GM12891 (cell line): ENCODE measurements around the gene XRCC3.

Experiments used
- PAX5 ChIP-seq: IDR thresholded peaks from 2 replicates; pipeline ENCODE4 v1.6.1; 2011; ENCODE audit warnings: low read length, moderate library complexity, mild to moderate bottlenecking; ENCODE audit not compliant: insufficient read depth, severe bottlenecking
- POLR2A ChIP-seq: IDR thresholded peaks from 2 replicates; pipeline ENCODE4 v1.6.1; 2011; ENCODE audit warnings: low read depth, low read length, control low read depth
- POLR2AphosphoS5 ChIP-seq: IDR thresholded peaks from 2 replicates; pipeline ENCODE4 v1.6.1; 2011; ENCODE audit warnings: low read depth, low read length, control low read depth
- POU2F2 ChIP-seq: IDR thresholded peaks from 2 replicates; pipeline ENCODE4 v1.6.1; 2011; ENCODE audit warnings: low read depth, mild to moderate bottlenecking, control low read depth, low read length, moderate library complexity
- SPI1 ChIP-seq: IDR thresholded peaks from 2 replicates; pipeline ENCODE4 v1.6.1; 2011; ENCODE audit warnings: low read depth, low read length, control low read depth
- TAF1 ChIP-seq: IDR thresholded peaks from 2 replicates; pipeline ENCODE4 v1.6.1; 2011; ENCODE audit warnings: low read depth, low read length, control low read depth

DNA sequence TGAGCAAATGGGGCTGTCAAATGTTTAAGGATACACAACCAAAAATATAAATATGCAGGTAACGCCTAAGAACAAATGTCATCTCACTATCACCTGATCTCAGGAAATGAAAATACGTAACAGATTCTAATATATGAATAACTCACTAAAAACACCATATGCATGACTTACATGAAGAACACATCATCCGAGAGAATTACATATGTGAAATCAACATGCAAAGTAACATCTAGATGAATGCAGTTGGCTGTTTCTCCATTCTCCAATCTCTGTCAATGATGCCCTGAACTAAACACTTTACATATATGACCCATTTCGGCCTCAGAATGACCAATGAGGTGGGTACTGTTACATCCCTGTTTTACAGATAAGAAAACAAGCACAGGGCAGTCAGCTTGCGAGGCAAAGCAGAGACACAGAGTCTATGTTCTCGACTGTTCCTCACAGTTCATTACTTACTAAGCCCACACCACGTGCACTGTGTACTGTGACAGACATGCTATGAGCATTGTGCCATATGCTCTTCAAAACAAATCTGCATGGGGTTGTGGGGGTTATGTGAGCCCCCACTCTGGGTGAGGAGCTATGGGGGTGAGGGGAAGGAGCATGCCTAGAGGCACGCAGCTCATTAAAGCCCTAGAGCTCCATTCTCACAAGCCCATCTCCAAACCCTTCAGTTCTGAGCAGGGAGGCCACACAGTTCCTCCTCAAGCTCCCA, 43.0 kb upstream of the XRCC3 start:
- TF ChIP-seq POLR2AphosphoS5 (no peak), POU2F2 (no peak), SPI1 (no peak), POLR2A (no peak), TAF1 (no peak), PAX5 (no peak)
